ENCODE data around the gene PXMP4.

The PXMP4 gene

GRCh38 chr20:33654680-33655161 is 65.4 kb downstream of the PXMP4 start:
- DNase-seq (ENCODE audit: low read depth), result no peak

GRCh38 chr20:33653900-33654596 is 66.1 kb downstream of the PXMP4 start:
- DNase-seq (ENCODE audit: low read depth), result no peak

- no peak for DNase-seq (ENCODE audit: low read depth)
These were observed 66.8 kb downstream of the PXMP4 start for GRCh38 chr20:33653218-33653899.

All from activated T-helper 1 cell treated with Interleukin-2 at 50 U/mL for 16 hours (primary cell).